Measurements from ENCODE around the gene SATB2. TPM values are rescaled to one million over a fixed set of nuclear protein-coding genes. Genes with fewer than 3 reads are reported as not detected.

The SATB2 gene
- polyA plus RNA-seq, 1 donor from 2014 or later = 0.21 TPM

GRCh38 chr2:199219551-199219950, 238.2 kb downstream of the SATB2 start:
- no peaks in the 10 kb centered on the region for H4K20me1 ChIP-seq (ENCODE audit: insufficient read depth)
- TF ChIP-seq SMC3 (conservative IDR thresholded peaks at IDR 0.05; ENCODE audit: poor library complexity) (no peak), POLR2AphosphoS5 (IDR thresholded peaks at IDR 0.05) (no peak), EZH2 (IDR thresholded peaks at IDR 0.05; ENCODE audit: borderline replicate concordance, insufficient read depth, low read length, poor library complexity, severe bottlenecking) (no peak), EP300 (conservative IDR thresholded peaks at IDR 0.05; ENCODE audit: poor library complexity, severe bottlenecking) (no peak), TAF1 (IDR thresholded peaks at IDR 0.05; ENCODE audit: low read depth) (no peak), RAD21 (conservative IDR thresholded peaks at IDR 0.05) (no peak)
- TF ChIP-seq, protein P1, sequence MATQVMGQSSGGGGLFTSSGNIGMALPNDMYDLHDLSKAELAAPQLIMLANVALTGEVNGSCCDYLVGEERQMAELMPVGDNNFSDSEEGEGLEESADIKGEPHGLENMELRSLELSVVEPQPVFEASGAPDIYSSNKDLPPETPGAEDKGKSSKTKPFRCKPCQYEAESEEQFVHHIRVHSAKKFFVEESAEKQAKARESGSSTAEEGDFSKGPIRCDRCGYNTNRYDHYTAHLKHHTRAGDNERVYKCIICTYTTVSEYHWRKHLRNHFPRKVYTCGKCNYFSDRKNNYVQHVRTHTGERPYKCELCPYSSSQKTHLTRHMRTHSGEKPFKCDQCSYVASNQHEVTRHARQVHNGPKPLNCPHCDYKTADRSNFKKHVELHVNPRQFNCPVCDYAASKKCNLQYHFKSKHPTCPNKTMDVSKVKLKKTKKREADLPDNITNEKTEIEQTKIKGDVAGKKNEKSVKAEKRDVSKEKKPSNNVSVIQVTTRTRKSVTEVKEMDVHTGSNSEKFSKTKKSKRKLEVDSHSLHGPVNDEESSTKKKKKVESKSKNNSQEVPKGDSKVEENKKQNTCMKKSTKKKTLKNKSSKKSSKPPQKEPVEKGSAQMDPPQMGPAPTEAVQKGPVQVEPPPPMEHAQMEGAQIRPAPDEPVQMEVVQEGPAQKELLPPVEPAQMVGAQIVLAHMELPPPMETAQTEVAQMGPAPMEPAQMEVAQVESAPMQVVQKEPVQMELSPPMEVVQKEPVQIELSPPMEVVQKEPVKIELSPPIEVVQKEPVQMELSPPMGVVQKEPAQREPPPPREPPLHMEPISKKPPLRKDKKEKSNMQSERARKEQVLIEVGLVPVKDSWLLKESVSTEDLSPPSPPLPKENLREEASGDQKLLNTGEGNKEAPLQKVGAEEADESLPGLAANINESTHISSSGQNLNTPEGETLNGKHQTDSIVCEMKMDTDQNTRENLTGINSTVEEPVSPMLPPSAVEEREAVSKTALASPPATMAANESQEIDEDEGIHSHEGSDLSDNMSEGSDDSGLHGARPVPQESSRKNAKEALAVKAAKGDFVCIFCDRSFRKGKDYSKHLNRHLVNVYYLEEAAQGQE (IDR thresholded peaks at IDR 0.05; ENCODE audit: borderline replicate concordance) = no peak
- no peak overlapping the region for H3K27ac ChIP-seq (ENCODE audit: low read length)
- no peaks in the 10 kb centered on the region for H3K36me3 ChIP-seq (ENCODE audit: insufficient read depth, low read length)
- H3K9ac ChIP-seq (ENCODE audit: low read length) = no peak overlapping the region
- H2AFZ ChIP-seq (ENCODE audit: low read depth, low read length) = no peak overlapping the region
- no peak overlapping the region for H3K4me2 ChIP-seq (ENCODE audit: low read length)
- H3K27me3 ChIP-seq (ENCODE audit: insufficient read depth, low read depth, low read length) = no peaks in the 10 kb centered on the region
- no peak overlapping the region for H3K4me3 ChIP-seq (ENCODE audit: low read length)
- no peaks in the 10 kb centered on the region for H3F3A ChIP-seq (ENCODE audit: insufficient read depth, low read length, poor library complexity, severe bottlenecking)
- H3K9me2 ChIP-seq (ENCODE audit: insufficient read depth, low read length) = no peaks in the 10 kb centered on the region
- no peaks in the 10 kb centered on the region for H3K79me2 ChIP-seq (replicated peaks; ENCODE audit: insufficient read depth, low read length)
- no peaks in the 10 kb centered on the region for H3K9me3 ChIP-seq (ENCODE audit: low read length)
